HL-60 (cell line): ENCODE data around the gene SOX9.

Experiments
- DNase-seq, 2 experiments: peaks; one replicate each; pipeline ENCODE4 v3.0.0-alpha.2; 2010 to 2020; ENCODE audit warnings: low read depth in 1 of 2, low spot score in 1 of 2
- H3K27ac ChIP-seq: fragments of 250-450 bp; sonication (Bioruptor Pico); replicated peaks from 2 replicates; pipeline ENCODE4 v1.5.1; 2020; ENCODE audit warnings: mild to moderate bottlenecking, moderate library complexity
- H3K27me3 ChIP-seq: fragments of 250-450 bp; sonication (Bioruptor Pico); 2 replicates; pipeline ENCODE4 v1.5.1; 2021; ENCODE audit warnings: mild to moderate bottlenecking, moderate library complexity; ENCODE audit not compliant: insufficient read depth, poor library complexity, severe bottlenecking
- H3K4me3 ChIP-seq: replicated peaks from 2 replicates; pipeline ENCODE4 v1.5.1; 2011; ENCODE audit warnings: mild to moderate bottlenecking, control low read depth, low read length; ENCODE audit not compliant: insufficient read depth
- CTCF ChIP-seq: IDR thresholded peaks from one replicate; pipeline ENCODE4 v1.5.1; 2011; ENCODE audit warnings: low read length, control low read depth, inconsistent platforms; ENCODE audit not compliant: insufficient read depth
- GABPA ChIP-seq: IDR thresholded peaks from 2 replicates; pipeline ENCODE4 v1.6.1; 2012; ENCODE audit warnings: low read depth
- POLR2AphosphoS5 ChIP-seq: IDR thresholded peaks from 2 replicates; pipeline ENCODE4 v1.6.1; 2012; ENCODE audit warnings: low read depth
- SPI1 ChIP-seq: IDR thresholded peaks from 2 replicates; pipeline ENCODE4 v1.6.1; 2012; ENCODE audit warnings: low read depth, mild to moderate bottlenecking, borderline replicate concordance
- TF ChIP-seq, protein P1 (sequence below): IDR thresholded peaks from 2 replicates; pipeline ENCODE4 v1.6.1; 2012; ENCODE audit warnings: low read depth; ENCODE audit not compliant: insufficient replicate concordance

Gene SOX9

DNA sequence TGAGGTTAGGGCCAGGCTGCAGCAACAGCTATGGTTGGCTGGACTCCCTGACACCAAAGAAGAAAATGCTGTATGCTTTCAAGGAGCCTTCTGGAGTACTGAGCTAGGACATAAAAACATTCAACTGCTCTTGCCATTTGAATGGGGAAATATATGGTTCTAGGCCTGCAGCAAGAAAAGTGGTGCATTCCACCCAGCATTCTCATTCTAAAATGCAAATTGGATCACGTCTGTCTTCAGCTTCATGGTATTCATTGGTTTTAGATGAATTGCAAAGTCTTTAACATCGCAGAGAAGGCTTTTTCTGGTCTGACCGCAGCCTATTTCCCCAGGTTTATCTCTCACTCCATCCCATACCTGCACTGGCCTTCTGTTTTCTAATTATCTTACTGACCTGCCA lies 27.1 kb upstream of the SOX9 start:
- Histone ChIP-seq H3K27me3 (no peaks in the 10 kb centered on the region), H3K4me3 (no peak overlapping the region), H3K27ac (no peak overlapping the region)
- no peak for DNase-seq
- TF ChIP-seq GABPA (no peak), SPI1 (no peak), POLR2AphosphoS5 (no peak), CTCF (no peak)
- TF ChIP-seq, protein P1, sequence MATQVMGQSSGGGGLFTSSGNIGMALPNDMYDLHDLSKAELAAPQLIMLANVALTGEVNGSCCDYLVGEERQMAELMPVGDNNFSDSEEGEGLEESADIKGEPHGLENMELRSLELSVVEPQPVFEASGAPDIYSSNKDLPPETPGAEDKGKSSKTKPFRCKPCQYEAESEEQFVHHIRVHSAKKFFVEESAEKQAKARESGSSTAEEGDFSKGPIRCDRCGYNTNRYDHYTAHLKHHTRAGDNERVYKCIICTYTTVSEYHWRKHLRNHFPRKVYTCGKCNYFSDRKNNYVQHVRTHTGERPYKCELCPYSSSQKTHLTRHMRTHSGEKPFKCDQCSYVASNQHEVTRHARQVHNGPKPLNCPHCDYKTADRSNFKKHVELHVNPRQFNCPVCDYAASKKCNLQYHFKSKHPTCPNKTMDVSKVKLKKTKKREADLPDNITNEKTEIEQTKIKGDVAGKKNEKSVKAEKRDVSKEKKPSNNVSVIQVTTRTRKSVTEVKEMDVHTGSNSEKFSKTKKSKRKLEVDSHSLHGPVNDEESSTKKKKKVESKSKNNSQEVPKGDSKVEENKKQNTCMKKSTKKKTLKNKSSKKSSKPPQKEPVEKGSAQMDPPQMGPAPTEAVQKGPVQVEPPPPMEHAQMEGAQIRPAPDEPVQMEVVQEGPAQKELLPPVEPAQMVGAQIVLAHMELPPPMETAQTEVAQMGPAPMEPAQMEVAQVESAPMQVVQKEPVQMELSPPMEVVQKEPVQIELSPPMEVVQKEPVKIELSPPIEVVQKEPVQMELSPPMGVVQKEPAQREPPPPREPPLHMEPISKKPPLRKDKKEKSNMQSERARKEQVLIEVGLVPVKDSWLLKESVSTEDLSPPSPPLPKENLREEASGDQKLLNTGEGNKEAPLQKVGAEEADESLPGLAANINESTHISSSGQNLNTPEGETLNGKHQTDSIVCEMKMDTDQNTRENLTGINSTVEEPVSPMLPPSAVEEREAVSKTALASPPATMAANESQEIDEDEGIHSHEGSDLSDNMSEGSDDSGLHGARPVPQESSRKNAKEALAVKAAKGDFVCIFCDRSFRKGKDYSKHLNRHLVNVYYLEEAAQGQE: no peak

GRCh38 chr17:72095316-72095715 lies 25.5 kb upstream of the SOX9 start:
- H3K27me3 ChIP-seq: no peaks in the 10 kb centered on the region
- TF ChIP-seq POLR2AphosphoS5: no peak
- TF ChIP-seq GABPA: no peak
- TF ChIP-seq, protein P1: no peak
- TF ChIP-seq SPI1: no peak
- no peak for TF ChIP-seq CTCF
- no peak overlapping the region for H3K27ac ChIP-seq
- H3K4me3 ChIP-seq: no peak overlapping the region
- DNase-seq: no peak

GRCh38 chr17:72097144-72097543 lies 23.7 kb upstream of the SOX9 start:
- H3K4me3 ChIP-seq: no peak overlapping the region
- TF ChIP-seq, protein P1: no peak
- TF ChIP-seq POLR2AphosphoS5 (no peak), GABPA (no peak), SPI1 (no peak), CTCF (no peak)
- no peak for DNase-seq
- H3K27me3 ChIP-seq: no peaks in the 10 kb centered on the region
- H3K27ac ChIP-seq: no peak overlapping the region
